Mononuclear cell (primary cell): ENCODE measurements around the gene RYR2. TPM values are rescaled to one million over a fixed set of nuclear protein-coding genes. Genes with fewer than 3 reads are reported as not detected.
"Not testable (repeated sequence)": the region's sequence is repeated elsewhere in the genome, so short reads cannot be mapped to it uniquely, and the experiment has no call there.

ENCODE experiments used
- H3K27me3 ChIP-seq: 2 replicates; pipeline ENCODE4 v1.6.0; 2011; ENCODE audit warnings: low read length, control low read depth; ENCODE audit not compliant: insufficient read depth
- H3K4me1 ChIP-seq: 2 replicates; pipeline ENCODE4 v1.5.1; 2011; ENCODE audit warnings: mild to moderate bottlenecking, low read length, control low read depth; ENCODE audit not compliant: insufficient read depth
- H3K4me3 ChIP-seq: 2 replicates; pipeline ENCODE4 v1.5.1; 2011; ENCODE audit warnings: mild to moderate bottlenecking, low read length, moderate library complexity
- H3K9me3 ChIP-seq: 2 replicates; pipeline ENCODE4 v1.5.1; 2011; ENCODE audit warnings: low read depth, mild to moderate bottlenecking, control low read depth, low read length
- total RNA-seq: library from RNA; depleted of rRNA; stranded (reverse); fragments of >200 nt; gene quantifications from one replicate; pipeline ENCODE4 v1.2.3, GENCODE V29; 2012

The RYR2 gene
- total RNA-seq, 1 donor, result 0.21 TPM

- H3K4me1 ChIP-seq, result no peaks in the 10 kb centered on the region
- no peaks in the 10 kb centered on the region for H3K9me3 ChIP-seq
- H3K27me3 ChIP-seq, result no peaks in the 10 kb centered on the region
- no peak overlapping the region for H3K4me3 ChIP-seq
Measured at GRCh38 chr1:237091691-237092090, 49.7 kb downstream of the RYR2 start.

DNA sequence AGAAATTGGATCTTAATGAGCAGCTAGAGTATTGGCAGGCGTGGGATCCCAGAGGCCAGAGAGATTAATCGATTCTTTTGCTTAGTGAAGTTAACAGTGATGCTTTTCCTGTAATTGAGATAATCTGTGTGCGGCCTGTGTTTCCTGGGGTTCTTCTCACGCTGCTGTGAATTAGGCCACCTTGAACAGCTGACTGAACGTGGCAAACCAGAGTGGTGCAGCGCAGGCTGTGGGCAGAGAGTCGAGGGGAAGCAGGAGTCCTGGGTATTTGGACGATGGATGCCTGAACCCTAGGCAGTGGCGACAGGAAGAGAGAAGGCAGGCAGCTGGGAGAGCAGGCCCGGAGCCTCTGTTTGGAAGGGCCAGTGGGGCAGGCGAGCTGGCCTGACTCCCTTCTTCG is 51.7 kb downstream of the RYR2 start:
- H3K9me3 ChIP-seq, result no peaks in the 10 kb centered on the region
- no peak overlapping the region for H3K4me3 ChIP-seq
- H3K4me1 ChIP-seq, result no peaks in the 10 kb centered on the region
- H3K27me3 ChIP-seq, result no peaks in the 10 kb centered on the region

GRCh38 chr1:237098541-237098940 is 56.6 kb downstream of the RYR2 start:
- H3K4me3 ChIP-seq, result no peak overlapping the region
- H3K27me3 ChIP-seq, result no peaks in the 10 kb centered on the region
- H3K9me3 ChIP-seq, result no peaks in the 10 kb centered on the region
- no peaks in the 10 kb centered on the region for H3K4me1 ChIP-seq

DNA sequence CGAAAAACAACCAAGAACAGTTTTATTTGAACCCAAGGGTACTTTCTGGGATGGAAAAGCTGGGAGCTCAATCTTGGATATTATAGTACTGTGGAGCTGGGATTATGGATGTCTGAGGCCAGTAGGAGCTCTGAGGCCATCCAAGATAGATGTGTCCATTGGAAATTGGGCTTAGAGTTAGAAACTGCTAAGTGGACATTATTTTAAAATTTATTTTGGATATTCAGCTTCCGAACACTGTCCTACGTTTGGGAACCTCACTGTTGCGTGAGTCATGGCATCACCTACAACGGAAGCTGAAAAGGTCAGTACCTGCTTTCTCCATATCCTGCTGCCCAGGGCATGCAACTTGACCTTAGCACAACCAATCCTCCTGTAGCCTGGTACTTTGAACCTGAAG is 61.0 kb downstream of the RYR2 start:
- no peaks in the 10 kb centered on the region for H3K9me3 ChIP-seq
- no peaks in the 10 kb centered on the region for H3K4me1 ChIP-seq
- H3K27me3 ChIP-seq, result no peaks in the 10 kb centered on the region
- no peak overlapping the region for H3K4me3 ChIP-seq

DNA sequence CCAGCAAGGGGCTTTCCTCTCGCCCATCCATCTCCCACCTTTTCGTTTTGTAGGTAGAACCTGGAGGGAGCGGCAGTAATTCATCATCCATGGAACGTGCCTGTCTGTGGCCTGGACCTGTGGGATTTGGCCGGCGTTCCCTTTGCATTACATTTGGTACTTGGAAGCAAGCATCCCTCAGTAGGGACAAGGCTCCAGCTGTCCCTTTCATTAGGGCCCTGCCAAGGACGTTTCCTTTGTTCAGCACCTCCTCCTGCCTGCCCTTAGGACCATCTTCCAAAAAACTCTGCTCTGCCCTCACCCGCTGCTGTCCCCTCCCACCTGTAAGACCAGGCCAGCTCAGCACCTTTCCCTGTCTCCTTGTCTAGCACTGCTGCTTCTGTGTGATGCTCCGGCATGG is 62.1 kb downstream of the RYR2 start:
- H3K4me1 ChIP-seq, result no peaks in the 10 kb centered on the region
- H3K9me3 ChIP-seq, result no peaks in the 10 kb centered on the region
- H3K4me3 ChIP-seq, result no peak overlapping the region
- H3K27me3 ChIP-seq, result no peaks in the 10 kb centered on the region

GRCh38 chr1:237105826-237106225 is 63.8 kb downstream of the RYR2 start:
- H3K27me3 ChIP-seq, result no peaks in the 10 kb centered on the region
- no peaks in the 10 kb centered on the region for H3K9me3 ChIP-seq
- no peaks in the 10 kb centered on the region for H3K4me1 ChIP-seq
- H3K4me3 ChIP-seq, result no peak overlapping the region

- H3K27me3 ChIP-seq, result no peaks in the 10 kb centered on the region
- no peaks in the 10 kb centered on the region for H3K9me3 ChIP-seq
- no peaks in the 10 kb centered on the region for H3K4me1 ChIP-seq
- no peak overlapping the region for H3K4me3 ChIP-seq
Measured at GRCh38 chr1:237108297-237109040, 66.5 kb downstream of the RYR2 start.

- Histone ChIP-seq H3K4me3 (no peak overlapping the region), H3K4me1 (no peaks in the 10 kb centered on the region), H3K27me3 (no peaks in the 10 kb centered on the region), H3K9me3 (no peaks in the 10 kb centered on the region)
Measured at GRCh38 chr1:237111807-237112206, 69.8 kb downstream of the RYR2 start.

GRCh38 chr1:237112663-237113062 is 70.7 kb downstream of the RYR2 start:
- Histone ChIP-seq H3K4me1 (no peaks in the 10 kb centered on the region), H3K9me3 (no peaks in the 10 kb centered on the region), H3K4me3 (no peak overlapping the region), H3K27me3 (no peaks in the 10 kb centered on the region)

DNA sequence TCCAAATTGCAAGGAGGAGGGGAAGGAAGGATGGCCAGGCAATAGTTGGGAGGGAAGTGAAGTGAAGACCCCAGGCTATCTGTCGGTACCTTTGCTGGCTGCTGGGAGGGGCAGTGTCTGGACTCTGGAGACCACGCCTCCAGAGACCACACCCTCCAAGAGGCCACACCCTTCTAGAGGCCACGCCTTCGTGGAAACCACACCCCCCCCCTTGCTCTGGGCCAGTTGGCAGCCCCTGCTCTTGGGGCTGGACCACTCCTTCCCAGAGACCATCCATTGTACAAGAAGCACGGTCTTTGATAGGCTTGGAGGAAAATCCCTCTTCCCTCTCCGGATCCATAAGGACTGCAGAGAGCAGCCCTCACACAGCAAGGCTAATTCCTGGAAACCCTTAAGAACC is 73.1 kb downstream of the RYR2 start:
- H3K27me3 ChIP-seq, result no peaks in the 10 kb centered on the region
- H3K4me3 ChIP-seq, result no peak overlapping the region
- no peaks in the 10 kb centered on the region for H3K9me3 ChIP-seq
- no peaks in the 10 kb centered on the region for H3K4me1 ChIP-seq

GRCh38 chr1:237119091-237119490 is 77.1 kb downstream of the RYR2 start:
- Histone ChIP-seq H3K4me3 (no peak overlapping the region), H3K4me1 (no peaks in the 10 kb centered on the region), H3K9me3 (no peaks in the 10 kb centered on the region), H3K27me3 (no peaks in the 10 kb centered on the region)

DNA sequence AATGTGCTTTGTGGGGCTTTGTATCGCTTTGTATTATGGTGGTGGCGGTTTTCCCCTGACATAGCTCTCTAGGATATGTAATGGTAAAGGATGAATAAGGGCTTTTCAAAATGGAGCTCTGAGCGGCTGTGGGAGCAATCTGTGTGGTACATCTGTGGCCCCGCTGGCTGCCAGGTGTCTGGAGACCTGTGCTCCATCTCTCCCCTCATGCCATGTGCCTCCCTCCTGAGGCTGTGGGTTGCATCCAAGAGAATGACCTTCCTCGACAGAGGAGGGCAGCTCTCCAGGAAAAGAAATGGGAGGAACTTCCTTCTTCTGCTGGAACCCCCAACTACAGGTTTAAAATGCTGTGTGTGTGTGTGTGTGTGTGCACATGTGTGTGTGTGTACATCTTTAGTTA is 78.7 kb downstream of the RYR2 start:
- Histone ChIP-seq H3K27me3 (no peaks in the 10 kb centered on the region), H3K4me1 (no peaks in the 10 kb centered on the region), H3K9me3 (no peaks in the 10 kb centered on the region), H3K4me3 (no peak overlapping the region)

DNA sequence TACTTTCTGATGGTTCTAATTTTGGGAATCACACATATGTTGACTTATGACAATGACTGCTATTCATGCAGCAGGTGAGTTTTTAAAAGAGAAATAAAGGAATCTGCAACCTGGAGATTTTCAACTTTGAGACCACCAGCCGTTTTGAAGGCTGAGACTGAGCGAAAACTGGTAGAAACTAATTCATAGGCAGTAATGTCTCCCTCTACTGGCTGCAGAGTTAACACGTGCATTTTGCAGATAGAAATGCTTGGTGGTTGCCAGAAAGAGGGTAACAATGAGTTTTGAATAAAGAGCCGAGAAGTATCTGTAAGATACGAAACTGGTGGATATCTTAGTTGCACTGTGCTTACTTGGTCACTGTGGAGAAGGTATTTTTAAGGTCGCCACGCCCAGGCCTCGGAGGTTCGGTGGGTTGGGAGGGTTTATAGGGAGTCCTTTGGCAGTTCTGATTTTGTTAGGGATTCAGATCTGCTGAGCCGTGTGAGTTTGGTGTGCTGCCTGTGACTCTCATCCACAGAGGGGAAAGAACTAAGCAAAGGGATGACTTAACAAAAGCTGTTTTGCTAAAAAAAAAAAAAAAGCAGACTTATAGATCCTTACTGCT is 83.0 kb downstream of the RYR2 start:
- Histone ChIP-seq H3K4me1 (no peaks in the 10 kb centered on the region), H3K27me3 (no peaks in the 10 kb centered on the region), H3K9me3 (no peaks in the 10 kb centered on the region), H3K4me3 (no peak overlapping the region)

GRCh38 chr1:237126180-237126579 is 84.2 kb downstream of the RYR2 start:
- no peaks in the 10 kb centered on the region for H3K27me3 ChIP-seq
- H3K9me3 ChIP-seq, result peaks cover 5% of the 10 kb centered on the region
- no peaks in the 10 kb centered on the region for H3K4me1 ChIP-seq
- no peak overlapping the region for H3K4me3 ChIP-seq

DNA sequence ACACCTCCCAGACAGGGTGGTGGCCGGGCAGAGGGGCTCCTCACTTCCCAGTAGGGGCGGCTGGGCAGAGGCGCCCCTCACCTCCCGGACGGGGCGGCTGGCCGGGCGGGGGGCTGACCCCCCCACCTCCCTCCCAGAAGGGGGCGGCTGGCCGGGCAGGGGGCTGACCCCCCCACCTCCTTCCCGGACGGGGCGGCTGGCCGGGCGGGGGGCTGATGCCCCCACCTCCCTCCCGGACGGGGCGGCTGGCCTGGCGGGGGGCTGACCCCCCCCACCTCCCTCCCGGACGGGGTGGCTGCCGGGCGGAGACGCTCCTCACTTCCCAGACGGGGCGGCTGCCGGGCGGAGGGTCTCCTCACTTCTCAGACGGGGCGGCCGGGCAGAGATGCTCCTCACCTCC is 85.3 kb downstream of the RYR2 start:
- not testable (repeated sequence) for H3K4me1 ChIP-seq, H3K9me3 ChIP-seq, H3K27me3 ChIP-seq, H3K4me3 ChIP-seq

GRCh38 chr1:237133921-237134320 is 91.9 kb downstream of the RYR2 start:
- no peaks in the 10 kb centered on the region for H3K27me3 ChIP-seq
- no peaks in the 10 kb centered on the region for H3K4me1 ChIP-seq
- peaks cover 8% of the 10 kb centered on the region for H3K9me3 ChIP-seq
- H3K4me3 ChIP-seq, result no peak overlapping the region
